ENCODE measurements around the gene PARD6A. TPM values are rescaled to one million over a fixed set of nuclear protein-coding genes. Genes with fewer than 3 reads are reported as not detected.

The PARD6A gene
- total RNA-seq, 1 experiment from 2014 or later = 10.8 TPM

DNA sequence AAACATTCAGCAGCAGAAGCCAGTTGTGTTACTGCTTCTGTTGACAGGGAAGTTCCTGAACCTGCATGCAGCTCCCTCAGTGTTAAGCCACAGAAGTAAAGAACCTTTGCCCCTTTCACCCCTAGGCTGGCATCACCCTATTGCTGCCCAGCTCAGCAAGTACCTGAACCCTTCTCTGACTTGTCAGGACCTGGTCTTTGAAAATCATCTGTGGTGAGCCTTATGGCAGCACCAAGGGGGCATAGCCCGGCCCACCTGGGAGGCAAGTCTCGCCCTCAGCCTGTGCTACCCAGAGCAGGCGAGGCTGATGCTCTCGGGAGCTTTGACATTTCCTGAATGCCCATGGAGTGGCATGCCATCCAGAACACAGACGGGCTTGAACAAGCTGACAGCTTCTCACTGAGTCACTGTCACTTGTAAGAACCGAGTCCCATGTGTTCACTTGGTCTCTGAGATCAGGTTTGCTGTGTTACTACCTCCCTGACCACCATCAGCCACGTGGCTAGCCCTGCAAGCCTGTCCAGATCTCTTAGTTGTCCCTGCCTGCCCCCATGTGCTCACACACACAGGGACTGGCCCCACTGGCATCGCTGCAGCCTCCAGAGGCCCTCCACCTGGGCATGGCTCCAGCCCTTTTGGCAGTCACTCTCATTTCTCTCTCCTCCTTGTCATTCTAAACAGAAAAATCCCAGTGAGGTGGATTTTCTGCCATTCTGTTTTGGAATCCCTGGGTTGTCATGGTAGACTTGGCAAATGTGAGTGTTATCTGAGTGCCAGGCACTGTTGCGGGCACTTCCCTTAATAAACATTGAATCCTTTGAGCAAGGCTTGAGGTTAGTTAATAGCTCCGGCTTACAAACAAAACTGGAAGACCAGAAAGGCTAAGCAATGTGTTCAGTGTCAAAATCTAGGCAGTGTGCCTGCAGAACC, 18.7 kb upstream of the PARD6A start:
- Mint-ChIP-seq H3K36me3 (ENCODE audit: insufficient read depth in 1 of 3, low read depth in 3 of 3) (peaks cover 7 to 28% (median 19%) of the 10 kb centered on the region in 3 experiments; a peak in 6 of 7 replicates), H3K4me1 (peaks cover 3 to 6% of the 10 kb centered on the region in 2 experiments; a peak in 2 of 4 replicates), H3K27me3 (ENCODE audit: low read depth) (peaks cover 8% of the 10 kb centered on the region), H3K9me3 (no peaks in the 10 kb centered on the region), H3K27ac (peak overlapping the region in 2 of 3 experiments; percentile 10 to 31; a peak in 2 of 7 replicates), H3K4me3 (no peak overlapping the region)
- Histone ChIP-seq H2BK12ac (ENCODE audit: insufficient read length, low read depth, low read length) (no peak overlapping the region), H3K56ac (ENCODE audit: insufficient read length, low read depth, low read length) (no peak overlapping the region), H4K5ac (ENCODE audit: insufficient read length, low read depth, low read length) (no peak overlapping the region), H2BK5ac (ENCODE audit: insufficient read length, low read length) (no peak overlapping the region), H3K4me1 (ENCODE audit: insufficient read depth, low read length) (no peaks in the 10 kb centered on the region), H3K23ac (ENCODE audit: insufficient read length, low read depth, low read length) (no peak overlapping the region), H3K4ac (ENCODE audit: low read depth, low read length) (no peak overlapping the region), H2AFZ (ENCODE audit: low read length) (no peak overlapping the region), H2AK5ac (ENCODE audit: insufficient read length, low read length) (no peak overlapping the region), H3K14ac (ENCODE audit: insufficient read depth, low read length) (no peak overlapping the region), H3K79me2 (ENCODE audit: insufficient read depth, low read length) (no peaks in the 10 kb centered on the region), H2BK15ac (ENCODE audit: low read depth, low read length) (no peak overlapping the region), H3K27me3 (ENCODE audit: insufficient read depth, low read length) (no peaks in the 10 kb centered on the region), H3K79me1 (ENCODE audit: insufficient read depth, low read depth, low read length, poor library complexity, severe bottlenecking) (no peaks in the 10 kb centered on the region), H2BK20ac (ENCODE audit: low read depth, low read length, poor library complexity, severe bottlenecking) (no peak overlapping the region), H3K4me2 (ENCODE audit: insufficient read depth, insufficient read length, low read length) (no peak overlapping the region), H4K91ac (ENCODE audit: insufficient read length, low read depth, low read length) (no peak overlapping the region), H3T11ph (ENCODE audit: low read length) (no peak overlapping the region), H2BK120ac (ENCODE audit: low read depth, low read length, poor library complexity, severe bottlenecking) (no peak overlapping the region), H3K9me3 (ENCODE audit: control insufficient read depth, low read depth, low read length) (no peaks in the 10 kb centered on the region), H3K23me2 (ENCODE audit: insufficient read length, low read depth, low read length, poor library complexity, severe bottlenecking) (peaks cover 8% of the 10 kb centered on the region), H4K20me1 (ENCODE audit: control insufficient read depth, insufficient read depth, insufficient read length) (no peaks in the 10 kb centered on the region), H3K9ac (ENCODE audit: extremely low read depth, insufficient read length, low read length) (no peak overlapping the region), H3K18ac (ENCODE audit: insufficient read length, low read depth, low read length) (no peak overlapping the region), H3K27ac (ENCODE audit: insufficient read length, low read depth, low read length) (no peak overlapping the region), H4K8ac (replicated peaks; ENCODE audit: insufficient read length, low read depth, low read length) (no peak overlapping the region)
- WGBS (ENCODE audit: extremely low coverage, insufficient read length, low lambda C conversion rate) = no CpG with 5 or more reads among the region's 10 CpGs
- TF ChIP-seq, protein P1, sequence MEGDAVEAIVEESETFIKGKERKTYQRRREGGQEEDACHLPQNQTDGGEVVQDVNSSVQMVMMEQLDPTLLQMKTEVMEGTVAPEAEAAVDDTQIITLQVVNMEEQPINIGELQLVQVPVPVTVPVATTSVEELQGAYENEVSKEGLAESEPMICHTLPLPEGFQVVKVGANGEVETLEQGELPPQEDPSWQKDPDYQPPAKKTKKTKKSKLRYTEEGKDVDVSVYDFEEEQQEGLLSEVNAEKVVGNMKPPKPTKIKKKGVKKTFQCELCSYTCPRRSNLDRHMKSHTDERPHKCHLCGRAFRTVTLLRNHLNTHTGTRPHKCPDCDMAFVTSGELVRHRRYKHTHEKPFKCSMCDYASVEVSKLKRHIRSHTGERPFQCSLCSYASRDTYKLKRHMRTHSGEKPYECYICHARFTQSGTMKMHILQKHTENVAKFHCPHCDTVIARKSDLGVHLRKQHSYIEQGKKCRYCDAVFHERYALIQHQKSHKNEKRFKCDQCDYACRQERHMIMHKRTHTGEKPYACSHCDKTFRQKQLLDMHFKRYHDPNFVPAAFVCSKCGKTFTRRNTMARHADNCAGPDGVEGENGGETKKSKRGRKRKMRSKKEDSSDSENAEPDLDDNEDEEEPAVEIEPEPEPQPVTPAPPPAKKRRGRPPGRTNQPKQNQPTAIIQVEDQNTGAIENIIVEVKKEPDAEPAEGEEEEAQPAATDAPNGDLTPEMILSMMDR (conservative IDR thresholded peaks at IDR 0.05) = no peak
- DNase-seq = no peak
